Activated T-cell treated with anti-CD3 and anti-CD28 coated beads, Interleukin-2, amount 50 U/mL, for 72 hours (primary cell): ENCODE results near the gene IFT27. TPM values are rescaled to one million over a fixed set of nuclear protein-coding genes. Genes with fewer than 3 reads are reported as not detected.
"Not testable (repeated sequence)": the region's sequence is repeated elsewhere in the genome, so short reads cannot be mapped to it uniquely, and the experiment has no call there.

Source experiments
- ATAC-seq, 2 donors: fragments of 150-1000 bp; cut with Tn5 transposase; replicated peaks in 1 of 2; 2 replicates each; pipeline ENCODE4 v1.10.0; 2021; ENCODE audit warnings: moderate library complexity in 2 of 2, mild to moderate bottlenecking in 1 of 2
- DNase-seq, 2 donors: peaks; one replicate each; pipeline ENCODE4 v3.0.0; 2021 to 2022; ENCODE audit warnings: mixed read lengths in 1 of 2
- H3K27ac Mint-ChIP-seq: one replicate; pipeline ENCODE4 v1.8.0; 2022; ENCODE audit warnings: mild to moderate bottlenecking, moderate library complexity, mixed read lengths
- H3K27me3 Mint-ChIP-seq: one replicate; pipeline ENCODE4 v1.8.0; 2022; ENCODE audit warnings: low read depth, mixed read lengths
- H3K36me3 Mint-ChIP-seq, 2 donors: one replicate each; pipeline ENCODE4 v1.8.0; 2022; ENCODE audit warnings: mixed read lengths in 2 of 2, mild to moderate bottlenecking in 1 of 2; ENCODE audit not compliant: insufficient read depth in 2 of 2
- H3K4me1 Mint-ChIP-seq: one replicate; pipeline ENCODE4 v1.8.0; 2022; ENCODE audit warnings: low read depth, mixed read lengths
- H3K4me3 Mint-ChIP-seq, 2 donors: one replicate each; pipeline ENCODE4 v1.8.0; 2022; ENCODE audit warnings: mild to moderate bottlenecking in 2 of 2, mixed read lengths in 2 of 2, moderate library complexity in 2 of 2
- H3K9me3 Mint-ChIP-seq, 2 donors: one replicate each; pipeline ENCODE4 v1.8.0; 2022; ENCODE audit warnings: mixed read lengths in 2 of 2
- total RNA-seq, 2 donors: library from RNA; stranded (reverse); gene quantifications; one replicate each; pipeline ENCODE4 v1.2.3, GENCODE V29; 2022

The IFT27 gene
- total RNA-seq, 2 donors from 2014 or later, result 25.8 to 26.3 TPM

- H3K9me3 Mint-ChIP-seq, result peaks cover 0 to 1% of the 10 kb centered on the region in 2 donors
- no peaks in the 10 kb centered on the region for H3K36me3 Mint-ChIP-seq
- H3K4me3 Mint-ChIP-seq, result no peak overlapping the region
- peaks cover 36% of the 10 kb centered on the region for H3K27me3 Mint-ChIP-seq
- H3K4me1 Mint-ChIP-seq, result no peaks in the 10 kb centered on the region
- ATAC-seq (no peak), DNase-seq (no peak)
- no peak overlapping the region for H3K27ac Mint-ChIP-seq
Observed at GRCh38 chr22:36731916-36732315, 44.0 kb downstream of the IFT27 start.

- not testable (repeated sequence) for H3K4me1 Mint-ChIP-seq, H3K4me3 Mint-ChIP-seq, H3K9me3 Mint-ChIP-seq, H3K36me3 Mint-ChIP-seq, ATAC-seq, DNase-seq, H3K27ac Mint-ChIP-seq
- peaks cover 30% of the 10 kb centered on the region for H3K27me3 Mint-ChIP-seq
Observed at GRCh38 chr22:36731321-36731720, 44.6 kb downstream of the IFT27 start.

GRCh38 chr22:36730176-36730858, 45.6 kb downstream of the IFT27 start:
- no peak overlapping the region for H3K4me3 Mint-ChIP-seq
- H3K9me3 Mint-ChIP-seq, result no peaks in the 10 kb centered on the region
- no peak overlapping the region for H3K27ac Mint-ChIP-seq
- no peak for ATAC-seq
- no peaks in the 10 kb centered on the region for H3K4me1 Mint-ChIP-seq
- DNase-seq, result no peak
- peaks cover 31% of the 10 kb centered on the region for H3K27me3 Mint-ChIP-seq
- no peaks in the 10 kb centered on the region for H3K36me3 Mint-ChIP-seq

DNA sequence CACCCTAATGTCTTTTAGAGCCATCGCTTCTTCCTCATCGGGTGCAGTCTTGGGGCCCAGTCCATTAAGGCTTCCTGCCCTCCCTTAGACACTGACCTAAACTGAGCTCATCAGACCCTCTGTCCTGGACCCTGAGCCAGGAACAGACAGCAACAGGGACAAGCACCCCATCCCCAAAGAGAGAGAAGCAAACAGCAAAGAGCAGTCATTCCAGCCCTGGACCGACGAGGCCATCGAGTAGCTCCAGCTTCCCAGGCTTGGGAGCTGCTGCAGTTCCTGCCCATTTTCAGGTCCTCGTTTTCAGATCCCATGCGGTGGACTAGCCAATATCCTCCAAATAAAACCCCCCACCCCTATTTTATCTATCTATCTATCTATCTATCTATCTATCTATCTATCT, 46.6 kb downstream of the IFT27 start:
- no peaks in the 10 kb centered on the region for H3K9me3 Mint-ChIP-seq
- no peaks in the 10 kb centered on the region for H3K4me1 Mint-ChIP-seq
- peaks cover 37% of the 10 kb centered on the region for H3K27me3 Mint-ChIP-seq
- ATAC-seq (no peak), DNase-seq (no peak)
- no peaks in the 10 kb centered on the region for H3K36me3 Mint-ChIP-seq
- no peak overlapping the region for H3K4me3 Mint-ChIP-seq
- no peak overlapping the region for H3K27ac Mint-ChIP-seq

DNA sequence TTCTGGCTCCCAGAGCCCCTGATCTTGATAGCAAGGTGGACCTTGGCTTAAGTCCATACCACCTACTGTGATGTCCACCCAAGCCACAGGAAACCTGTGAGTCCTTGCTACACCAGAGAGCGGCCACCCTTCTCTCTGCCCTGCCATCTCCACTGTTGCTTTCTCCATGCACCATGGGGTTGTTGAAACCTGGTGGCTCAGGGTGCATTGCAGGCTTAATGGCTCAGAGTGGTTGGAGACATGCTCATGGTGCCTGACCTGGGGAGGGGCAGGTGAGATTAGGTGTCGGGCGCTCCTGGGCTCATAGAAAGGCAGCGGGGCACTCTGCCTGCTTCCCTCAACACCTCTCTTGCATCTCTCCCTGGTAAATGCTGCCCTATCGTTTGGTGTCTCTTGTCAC, 47.4 kb downstream of the IFT27 start:
- Mint-ChIP-seq H3K4me1 (no peaks in the 10 kb centered on the region), H3K27me3 (peaks cover 33% of the 10 kb centered on the region), H3K4me3 (no peak overlapping the region), H3K27ac (no peak overlapping the region), H3K9me3 (no peaks in the 10 kb centered on the region), H3K36me3 (no peaks in the 10 kb centered on the region)
- no peak for ATAC-seq
- DNase-seq, result no peak

DNA sequence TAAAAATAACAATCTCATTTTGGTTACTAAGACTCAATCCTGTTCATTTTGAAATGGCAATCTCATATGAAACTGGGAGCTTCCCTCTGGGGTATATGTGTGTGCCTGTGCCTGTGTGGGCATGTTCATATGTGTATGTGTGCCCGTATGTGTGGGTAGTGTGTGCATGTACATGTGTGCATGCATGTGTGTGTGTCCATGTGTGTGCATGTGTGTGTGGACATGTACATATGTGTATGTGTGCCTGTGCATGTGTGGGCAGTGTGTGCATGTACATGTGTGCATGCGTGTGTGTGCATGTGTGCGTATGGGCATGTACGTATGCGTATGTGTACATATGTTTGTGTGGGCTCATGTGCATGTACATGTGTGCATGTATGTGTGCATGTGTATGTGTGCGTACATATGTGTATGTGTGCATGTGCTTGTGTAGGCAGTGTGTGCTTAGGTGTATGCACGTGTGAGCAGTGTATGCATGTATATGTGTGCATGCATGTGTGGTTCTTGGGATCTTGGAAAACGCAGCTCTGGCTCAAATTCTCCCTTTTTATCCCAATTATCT, 47.9 kb downstream of the IFT27 start:
- peaks cover 33% of the 10 kb centered on the region for H3K27me3 Mint-ChIP-seq
- H3K36me3 Mint-ChIP-seq, result no peaks in the 10 kb centered on the region
- no peak for ATAC-seq
- H3K9me3 Mint-ChIP-seq, result no peaks in the 10 kb centered on the region
- H3K27ac Mint-ChIP-seq, result no peak overlapping the region
- no peak for DNase-seq
- H3K4me3 Mint-ChIP-seq, result no peak overlapping the region
- no peaks in the 10 kb centered on the region for H3K4me1 Mint-ChIP-seq

GRCh38 chr22:36727110-36727509, 48.8 kb downstream of the IFT27 start:
- H3K36me3 Mint-ChIP-seq, result no peaks in the 10 kb centered on the region
- no peak overlapping the region for H3K4me3 Mint-ChIP-seq
- ATAC-seq, result no peak
- H3K27me3 Mint-ChIP-seq, result peaks cover 29% of the 10 kb centered on the region
- no peaks in the 10 kb centered on the region for H3K9me3 Mint-ChIP-seq
- H3K4me1 Mint-ChIP-seq, result no peaks in the 10 kb centered on the region
- H3K27ac Mint-ChIP-seq, result no peak overlapping the region
- DNase-seq, result no peak

DNA sequence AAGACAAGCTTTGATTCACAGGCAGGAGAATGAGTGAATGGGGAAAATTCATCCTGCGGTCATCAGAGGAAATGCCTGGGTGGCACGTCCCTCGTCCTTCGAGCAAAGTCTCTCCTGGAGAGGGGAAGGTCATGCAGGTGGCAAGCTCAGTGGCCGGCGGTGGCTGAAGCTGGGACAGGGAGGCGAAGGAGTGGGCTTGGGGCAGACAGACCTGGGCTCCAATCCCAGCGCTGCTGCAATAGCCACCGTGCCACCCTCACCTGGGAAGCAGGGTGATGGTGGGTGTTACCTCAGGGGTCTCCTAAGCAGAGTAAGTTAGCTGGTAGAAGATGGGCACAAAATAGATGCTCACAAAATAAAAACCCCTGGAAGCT, 49.9 kb downstream of the IFT27 start:
- no peaks in the 10 kb centered on the region for H3K36me3 Mint-ChIP-seq
- H3K4me1 Mint-ChIP-seq, result no peaks in the 10 kb centered on the region
- no peak for ATAC-seq
- peaks cover 30% of the 10 kb centered on the region for H3K27me3 Mint-ChIP-seq
- no peaks in the 10 kb centered on the region for H3K9me3 Mint-ChIP-seq
- no peak overlapping the region for H3K4me3 Mint-ChIP-seq
- no peak for DNase-seq
- no peak overlapping the region for H3K27ac Mint-ChIP-seq

GRCh38 chr22:36725366-36726006, 50.4 kb downstream of the IFT27 start:
- Mint-ChIP-seq H3K4me3 (no peak overlapping the region), H3K36me3 (no peaks in the 10 kb centered on the region), H3K4me1 (no peaks in the 10 kb centered on the region), H3K27me3 (peaks cover 30% of the 10 kb centered on the region), H3K27ac (no peak overlapping the region), H3K9me3 (no peaks in the 10 kb centered on the region)
- no peak for DNase-seq
- ATAC-seq, result no peak

DNA sequence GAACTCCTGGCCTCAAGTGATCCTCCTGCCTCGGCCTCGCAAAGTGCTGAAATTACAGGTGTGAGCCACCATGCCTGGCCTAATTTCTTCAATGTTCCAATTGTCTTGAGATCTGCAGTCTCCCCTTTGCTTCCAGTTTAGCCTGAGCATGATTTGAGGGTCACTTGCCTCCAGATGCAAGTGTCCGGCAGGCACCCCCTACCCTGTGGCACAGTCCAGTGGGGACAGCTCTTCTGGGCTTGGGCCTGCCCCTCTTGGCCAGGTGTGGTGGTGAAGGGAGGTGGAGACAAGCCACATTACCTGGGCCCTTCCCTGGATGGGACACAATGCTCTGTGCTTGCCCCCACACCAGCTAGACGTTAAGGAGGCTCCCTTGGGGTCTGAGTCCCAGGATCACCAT, 51.1 kb downstream of the IFT27 start:
- Mint-ChIP-seq H3K36me3 (no peaks in the 10 kb centered on the region), H3K4me3 (no peak overlapping the region), H3K27ac (no peak overlapping the region), H3K4me1 (no peaks in the 10 kb centered on the region), H3K27me3 (peaks cover 30% of the 10 kb centered on the region), H3K9me3 (no peaks in the 10 kb centered on the region)
- DNase-seq (no peak), ATAC-seq (no peak)

DNA sequence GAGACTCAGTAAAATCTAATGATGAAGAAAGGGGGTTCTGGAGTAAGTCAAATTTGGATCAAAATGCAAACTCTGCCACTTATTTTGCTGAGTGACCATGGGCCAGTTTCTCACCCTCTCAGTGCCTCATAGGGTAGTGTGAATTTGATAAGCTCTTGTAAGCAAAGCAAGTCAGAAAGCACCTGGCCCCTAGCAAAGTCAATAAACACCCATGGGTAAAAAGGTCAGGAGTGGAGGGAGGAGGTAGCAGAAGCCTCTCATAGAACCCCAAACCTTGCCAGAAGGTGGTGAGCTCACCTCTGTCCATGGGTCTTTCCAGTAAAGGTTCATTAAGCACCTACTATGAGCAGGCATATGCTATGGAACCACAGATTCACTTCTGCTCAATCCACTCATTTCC, 53.9 kb downstream of the IFT27 start:
- Mint-ChIP-seq H3K9me3 (no peaks in the 10 kb centered on the region), H3K27ac (no peak overlapping the region), H3K4me1 (no peaks in the 10 kb centered on the region), H3K36me3 (no peaks in the 10 kb centered on the region), H3K27me3 (peaks cover 30% of the 10 kb centered on the region), H3K4me3 (no peak overlapping the region)
- DNase-seq, result no peak
- no peak for ATAC-seq

GRCh38 chr22:36715647-36716046, 60.3 kb downstream of the IFT27 start:
- H3K4me1 Mint-ChIP-seq, result no peaks in the 10 kb centered on the region
- H3K27ac Mint-ChIP-seq, result no peak overlapping the region
- ATAC-seq (no peak), DNase-seq (no peak)
- H3K27me3 Mint-ChIP-seq, result peaks cover 15% of the 10 kb centered on the region
- H3K36me3 Mint-ChIP-seq, result no peaks in the 10 kb centered on the region
- H3K4me3 Mint-ChIP-seq, result no peak overlapping the region
- no peaks in the 10 kb centered on the region for H3K9me3 Mint-ChIP-seq

DNA sequence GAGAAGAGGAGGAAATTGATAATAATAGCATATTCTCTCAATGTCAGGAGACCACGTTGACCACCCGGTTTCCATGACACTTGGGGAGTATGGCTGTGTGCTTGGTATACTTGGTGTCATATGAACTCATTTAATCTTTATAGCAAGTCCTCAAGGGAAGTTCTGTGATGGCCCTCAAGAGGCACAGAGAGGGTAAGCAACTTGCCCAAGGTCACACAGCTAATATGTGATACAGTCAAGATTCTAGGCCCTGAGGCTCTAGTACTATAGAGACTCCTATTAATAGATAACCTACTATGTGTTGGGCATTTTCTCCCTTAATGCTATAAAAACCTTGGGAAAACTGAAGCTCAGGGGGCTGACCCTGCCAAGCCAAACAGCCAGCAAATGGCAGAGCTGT, 61.8 kb downstream of the IFT27 start:
- Mint-ChIP-seq H3K27me3 (peaks cover 15% of the 10 kb centered on the region), H3K4me3 (no peak overlapping the region), H3K4me1 (no peaks in the 10 kb centered on the region), H3K27ac (no peak overlapping the region), H3K36me3 (no peaks in the 10 kb centered on the region), H3K9me3 (no peaks in the 10 kb centered on the region)
- no peak for DNase-seq
- no peak for ATAC-seq

DNA sequence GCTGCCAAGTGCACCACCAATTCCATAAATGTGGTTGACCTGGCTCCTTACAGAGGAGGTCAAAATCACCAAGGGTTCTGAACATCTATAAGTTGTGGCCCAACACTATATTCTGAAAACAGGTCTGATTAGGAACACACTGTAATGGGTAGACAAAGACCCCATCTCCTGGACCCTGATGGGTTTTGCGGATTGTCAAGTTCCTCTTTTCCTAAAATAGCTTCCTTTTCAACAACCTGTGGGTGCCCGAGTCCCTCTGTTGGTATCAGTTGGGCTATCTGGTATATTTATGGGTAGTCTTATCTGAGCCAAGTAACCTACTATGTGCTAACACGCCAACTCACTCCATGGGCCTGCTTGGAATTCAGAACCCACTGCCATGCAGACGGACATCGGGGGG, 62.5 kb downstream of the IFT27 start:
- peaks cover 19% of the 10 kb centered on the region for H3K27me3 Mint-ChIP-seq
- H3K9me3 Mint-ChIP-seq, result no peaks in the 10 kb centered on the region
- no peak overlapping the region for H3K27ac Mint-ChIP-seq

More for the DNA sequence above, 62.5 kb downstream of the IFT27 start:
- Mint-ChIP-seq H3K36me3 (no peaks in the 10 kb centered on the region), H3K4me1 (no peaks in the 10 kb centered on the region), H3K4me3 (no peak overlapping the region)
- no peak for DNase-seq
- ATAC-seq, result no peak
